ENCODE results near the gene LIG4. TPM values are rescaled to one million over a fixed set of nuclear protein-coding genes. Genes with fewer than 3 reads are reported as not detected.

LIG4 gene
- 7.3 and 7.4 TPM in 2 replicates for total RNA-seq

GRCh38 chr13:108215436-108215835 is at the start of gene LIG4:
Gene LIG4, minus strand, starts transcription at chr13:108215536. Its CDS starts 4,268 bp downstream, at chr13:108211268.

DNA sequence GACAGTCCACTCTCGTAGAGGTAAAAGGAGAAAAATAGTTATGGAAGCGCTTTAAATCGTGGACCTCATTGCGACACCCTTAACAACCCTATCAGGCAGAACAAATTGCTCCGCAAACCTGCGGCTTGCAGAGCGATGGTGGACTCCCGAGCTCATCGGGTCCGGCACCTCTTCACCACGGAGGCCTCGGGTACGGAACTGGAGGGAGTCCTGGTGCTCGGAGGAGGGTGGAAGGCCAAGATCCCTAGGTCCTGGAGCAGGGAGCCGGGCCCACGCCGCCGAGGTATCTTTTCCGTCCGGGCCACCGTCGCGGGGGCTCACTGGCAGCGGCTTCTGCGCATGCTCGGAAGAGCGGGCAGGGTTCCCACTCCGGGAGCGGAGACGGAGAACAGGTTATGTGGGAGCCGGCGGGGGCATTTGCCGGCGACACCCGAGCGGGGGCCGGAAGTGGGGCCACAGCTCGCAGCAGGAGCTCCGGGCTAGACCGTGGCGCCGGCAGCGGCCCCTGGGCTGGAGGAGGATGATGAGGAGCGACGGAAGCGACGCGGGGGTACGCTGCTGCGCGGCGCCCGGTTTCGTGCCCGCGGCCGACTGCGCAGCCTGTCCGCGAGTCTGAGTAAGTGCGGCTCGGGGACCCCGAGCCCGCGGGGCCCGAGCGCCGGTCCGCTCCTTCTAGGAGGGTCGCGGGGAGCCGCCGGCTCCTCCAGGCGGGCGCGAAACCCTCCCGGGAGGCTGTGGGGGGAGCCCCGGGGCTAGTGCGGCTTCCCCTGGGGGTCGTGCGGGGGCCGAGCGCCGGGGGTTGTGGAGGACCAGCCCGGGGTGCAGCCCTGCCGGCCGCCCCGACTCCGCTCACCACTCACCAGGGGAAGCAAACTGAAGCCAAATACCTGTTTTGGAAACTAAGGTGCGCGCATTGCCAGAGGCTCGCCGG is 3.0 kb upstream of the LIG4 start, which contains the start of gene ABHD13:
Gene ABHD13, plus strand, starts transcription at position 349 of the 931 bp plus-strand sequence. CDS start 10,827 bp downstream, outside the sequence.

Other genes starting within 250 kb of the LIG4 start
- 7.3 and 7.9 TPM in 2 replicates for gene ABHD13, start 2.9 kb upstream of the LIG4 start, total RNA-seq
- gene TNFSF13B, start 54.2 kb upstream of the LIG4 start, total RNA-seq: 11.7 and 16.6 TPM in 2 replicates

Data from smooth muscle cell of bladder (primary cell).